AG04450 (cell line): Measurements from ENCODE around the gene TRMO. TPM values are rescaled to one million over a fixed set of nuclear protein-coding genes. Genes with fewer than 3 reads are reported as not detected.

Experiments used
- CTCF ChIA-PET: fragments of 300-600, 350-600 bp; formaldehyde crosslinking; extraction: SDS; loops from one replicate; lab custom pipeline; 2022; ENCODE audit warnings: antibody characterized with exemption, inconsistent platforms; lab: Charles Lee
- POLR2A ChIA-PET: fragments of 350-600 bp; formaldehyde crosslinking; extraction: SDS; loops from one replicate; lab custom pipeline; 2021; ENCODE audit warnings: antibody characterized with exemption, inconsistent platforms; lab: Yijun Ruan, JAX
- DNase-seq: peaks from one replicate; pipeline ENCODE4 v3.0.0-alpha.2; 2011; ENCODE audit warnings: low read depth, low spot score
- H3K27ac ChIP-seq: one replicate; pipeline ENCODE4 v1.5.1; 2012; ENCODE audit warnings: low read depth, low read length, control low read depth
- H3K27me3 ChIP-seq: one replicate; pipeline ENCODE4 v1.6.0; 2012; ENCODE audit warnings: low read length; ENCODE audit not compliant: control insufficient read depth, insufficient read depth
- H3K4me3 ChIP-seq: 2 replicates; pipeline ENCODE4 v1.5.1; 2011; ENCODE audit warnings: mild to moderate bottlenecking, low read depth, low read length, control low read depth
- H3K9me3 ChIP-seq: 2 replicates; pipeline ENCODE4 v1.5.1; 2012; ENCODE audit warnings: low read length; ENCODE audit not compliant: control insufficient read depth, insufficient read depth
- polyA plus RNA-seq: library from polyadenylated mRNA; depleted of rRNA; stranded (reverse); fragments of >200 nt; gene quantifications from 2 replicates; pipeline ENCODE4 v1.2.3, GENCODE V29; 2011
- TF ChIP-seq, protein P1 (sequence below): IDR thresholded peaks from 2 replicates; pipeline ENCODE4 v1.5.1; 2011; ENCODE audit warnings: low read depth, low read length, control low read depth, inconsistent platforms

The TRMO gene
- polyA plus RNA-seq, 1 experiment, result 12.6 TPM

DNA sequence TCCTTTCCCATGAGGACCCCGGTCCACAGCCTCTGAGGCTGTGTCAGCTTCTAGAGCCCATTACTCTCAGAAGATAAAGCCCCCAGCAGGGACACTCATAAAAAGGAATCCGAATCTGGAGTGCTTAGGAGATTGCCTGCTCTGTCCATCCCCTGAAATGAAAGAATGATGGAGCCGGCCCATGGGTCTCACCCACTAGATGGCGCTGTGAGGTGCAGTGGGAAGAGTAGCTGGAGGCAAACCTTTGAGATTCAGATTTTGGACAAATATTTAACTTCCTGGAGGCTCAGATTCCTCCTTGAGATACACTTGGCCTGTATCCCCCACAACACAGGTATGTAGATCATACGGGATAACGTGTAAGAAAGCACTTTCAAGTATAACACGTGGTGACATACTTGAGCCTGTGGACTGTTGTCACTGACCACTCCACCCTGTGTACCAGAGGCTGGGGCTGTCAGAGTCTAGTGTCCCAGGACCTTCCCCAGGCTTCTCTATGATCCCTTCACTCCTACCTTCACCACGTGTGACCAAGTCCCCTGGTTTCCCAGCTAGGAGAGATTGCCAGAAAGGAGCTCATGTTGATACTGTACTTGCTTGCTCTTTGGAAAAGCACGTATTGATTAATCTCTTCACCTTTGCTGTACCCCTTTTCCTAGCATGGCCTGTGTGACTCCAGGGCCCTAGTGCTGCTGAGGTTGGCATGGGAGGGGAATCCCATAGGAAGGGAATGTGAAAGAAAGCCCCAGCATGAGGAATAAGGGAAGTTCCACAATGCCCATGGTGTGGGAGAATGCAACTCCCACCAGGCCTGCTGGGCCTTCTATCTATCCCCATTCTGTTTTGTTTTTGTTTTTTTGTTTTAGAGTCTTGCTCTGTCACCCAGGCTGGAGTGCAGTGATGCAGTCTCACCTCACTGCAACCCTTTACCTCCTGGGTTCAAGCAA is 32.1 kb downstream of the TRMO start:
- ChIA-PET POLR2A (no interaction called here), CTCF (interaction anchor here (0.6 to 5.5 kb wide), 5 partner anchors 11 to 89 kb away, joined by 3 to 78 read pairs (median 3); no protein-coding TSS in a partner anchor)
- TF ChIP-seq, protein P1, sequence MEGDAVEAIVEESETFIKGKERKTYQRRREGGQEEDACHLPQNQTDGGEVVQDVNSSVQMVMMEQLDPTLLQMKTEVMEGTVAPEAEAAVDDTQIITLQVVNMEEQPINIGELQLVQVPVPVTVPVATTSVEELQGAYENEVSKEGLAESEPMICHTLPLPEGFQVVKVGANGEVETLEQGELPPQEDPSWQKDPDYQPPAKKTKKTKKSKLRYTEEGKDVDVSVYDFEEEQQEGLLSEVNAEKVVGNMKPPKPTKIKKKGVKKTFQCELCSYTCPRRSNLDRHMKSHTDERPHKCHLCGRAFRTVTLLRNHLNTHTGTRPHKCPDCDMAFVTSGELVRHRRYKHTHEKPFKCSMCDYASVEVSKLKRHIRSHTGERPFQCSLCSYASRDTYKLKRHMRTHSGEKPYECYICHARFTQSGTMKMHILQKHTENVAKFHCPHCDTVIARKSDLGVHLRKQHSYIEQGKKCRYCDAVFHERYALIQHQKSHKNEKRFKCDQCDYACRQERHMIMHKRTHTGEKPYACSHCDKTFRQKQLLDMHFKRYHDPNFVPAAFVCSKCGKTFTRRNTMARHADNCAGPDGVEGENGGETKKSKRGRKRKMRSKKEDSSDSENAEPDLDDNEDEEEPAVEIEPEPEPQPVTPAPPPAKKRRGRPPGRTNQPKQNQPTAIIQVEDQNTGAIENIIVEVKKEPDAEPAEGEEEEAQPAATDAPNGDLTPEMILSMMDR, result peak; percentile 63
- Histone ChIP-seq H3K9me3 (peaks cover 4% of the 10 kb centered on the region; the same call in 1 of the 2 replicates), H3K27ac (no peak overlapping the region), H3K27me3 (peaks cover 9% of the 10 kb centered on the region), H3K4me3 (no peak overlapping the region)
- no peak for DNase-seq

DNA sequence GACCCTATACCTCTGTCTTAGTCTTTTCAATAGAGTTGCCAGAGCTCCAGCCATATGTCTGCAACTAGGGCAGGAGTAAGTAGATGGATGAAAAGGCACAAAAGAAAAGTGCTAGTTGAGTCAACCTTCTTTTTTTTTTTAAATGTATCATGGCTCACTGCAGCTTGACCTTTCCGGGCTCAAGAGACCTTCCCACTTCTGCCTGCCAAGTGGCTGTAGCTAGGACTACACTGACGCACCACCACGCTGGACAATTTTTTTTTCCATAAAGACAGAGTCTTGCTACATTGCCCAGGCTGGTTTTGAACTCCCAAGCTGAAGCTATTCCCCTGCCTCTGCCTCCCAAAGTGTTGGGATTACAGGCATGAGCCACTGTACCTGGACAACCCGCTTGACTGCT is 42.0 kb downstream of the TRMO start:
- TF ChIP-seq, protein P1, result no peak
- Histone ChIP-seq H3K4me3 (no peak overlapping the region), H3K27ac (no peak overlapping the region), H3K27me3 (no peaks in the 10 kb centered on the region), H3K9me3 (no peaks in the 10 kb centered on the region)
- DNase-seq, result no peak
- ChIA-PET POLR2A (no interaction called here), CTCF (interaction anchor here (1.3 to 3.8 kb wide), 3 partner anchors 10 to 42 kb away, joined by 4 to 13 read pairs (median 8); partner anchors contain the start of gene TRMO)

DNA sequence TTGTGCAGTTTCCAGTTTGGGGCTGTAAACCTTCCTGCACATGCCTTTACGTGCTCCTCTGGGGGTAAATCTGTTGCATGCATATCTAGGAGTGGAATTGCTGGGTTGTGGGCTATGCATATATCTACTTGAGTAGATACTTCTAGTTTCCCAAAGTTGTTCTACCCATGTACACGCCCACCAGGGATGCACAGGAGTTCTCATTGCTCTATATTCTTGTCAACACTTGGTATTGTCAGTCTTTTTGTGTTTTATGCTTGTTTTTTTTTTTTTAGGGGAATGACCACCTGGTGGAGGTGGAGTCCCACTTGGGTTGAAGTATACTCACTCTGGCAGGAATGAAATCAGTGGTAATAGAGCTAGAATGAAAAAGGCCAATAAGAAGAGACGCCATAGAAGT is 46.2 kb downstream of the TRMO start:
- H3K27ac ChIP-seq, result peak overlapping the region; percentile 100
- ChIA-PET CTCF (no interaction called here), POLR2A (no interaction called here)
- TF ChIP-seq, protein P1, result no peak
- no peak for DNase-seq
- H3K4me3 ChIP-seq, result no peak overlapping the region
- no peaks in the 10 kb centered on the region for H3K27me3 ChIP-seq
- no peaks in the 10 kb centered on the region for H3K9me3 ChIP-seq

DNA sequence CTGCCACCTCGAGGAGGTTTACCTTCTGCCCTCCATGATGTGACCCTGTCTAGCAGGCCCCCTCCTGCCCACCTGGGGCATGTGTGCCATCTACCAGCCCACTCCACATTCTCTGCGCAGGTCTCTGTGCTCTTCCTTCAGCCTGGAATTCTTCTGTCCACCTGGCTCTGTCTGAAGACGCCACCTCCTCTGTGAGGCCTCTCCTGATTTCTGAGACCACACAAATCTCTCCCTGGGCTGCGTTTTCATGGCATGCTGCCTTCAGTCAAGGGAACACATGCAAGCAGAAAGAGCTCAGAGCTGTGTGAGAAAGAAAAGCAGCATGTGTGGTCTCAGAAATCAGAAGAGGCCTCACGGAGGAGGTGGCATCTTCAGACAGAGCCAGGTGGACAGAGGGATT is 47.2 kb downstream of the TRMO start:
- no peaks in the 10 kb centered on the region for H3K9me3 ChIP-seq
- no peak overlapping the region for H3K27ac ChIP-seq
- peaks cover 5% of the 10 kb centered on the region for H3K27me3 ChIP-seq
- POLR2A ChIA-PET, result no interaction called here
- TF ChIP-seq, protein P1, result no peak
- CTCF ChIA-PET, result no interaction called here
- DNase-seq, result no peak
- H3K4me3 ChIP-seq, result no peak overlapping the region

DNA sequence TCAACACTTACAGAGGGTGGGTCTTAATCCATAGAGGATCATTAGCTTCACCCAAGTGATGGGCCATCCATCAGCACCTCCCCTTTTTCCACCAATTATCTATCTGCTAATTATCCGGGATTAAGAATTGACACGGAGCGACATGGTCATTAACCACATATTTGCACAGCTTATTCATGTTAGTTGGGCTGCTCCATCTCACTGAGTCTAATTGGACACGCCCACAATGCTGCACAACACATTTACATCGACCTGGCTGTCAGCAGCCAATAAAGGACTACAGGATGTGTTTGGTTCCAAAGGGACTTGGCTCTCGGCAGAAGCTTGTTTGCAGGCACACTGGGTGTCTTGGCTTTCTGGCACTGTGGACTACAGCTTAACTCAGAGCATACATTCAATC is 47.7 kb downstream of the TRMO start:
- Histone ChIP-seq H3K9me3 (no peaks in the 10 kb centered on the region), H3K27ac (no peak overlapping the region), H3K27me3 (peaks cover 5% of the 10 kb centered on the region), H3K4me3 (no peak overlapping the region)
- TF ChIP-seq, protein P1, result no peak
- POLR2A ChIA-PET, result no interaction called here
- CTCF ChIA-PET, result interaction anchor here (0.8 kb wide), 1 partner anchor 15 kb away, joined by 3 read pairs; no protein-coding TSS in a partner anchor
- DNase-seq, result no peak
